Memory B cell (primary cell): ENCODE measurements around the gene DPP6.
"Not testable (repeated sequence)": the region's sequence is repeated elsewhere in the genome, so short reads cannot be mapped to it uniquely, and the experiment has no call there.

ENCODE experiments used
- ATAC-seq: fragments of 150-1000 bp; cut with Tn5 transposase; 2 replicates; pipeline ENCODE4 v1.10.0; 2021; ENCODE audit warnings: low read depth, mild to moderate bottlenecking, moderate library complexity
- DNase-seq, 2 donors: peaks; one replicate each; pipeline ENCODE4 v3.0.0; 2022; ENCODE audit warnings: low spot score in 2 of 2
- H3K27ac Mint-ChIP-seq: one replicate; pipeline ENCODE4 v1.8.0; 2022; ENCODE audit warnings: mild to moderate bottlenecking, moderate library complexity, mixed read lengths
- H3K27me3 Mint-ChIP-seq: one replicate; pipeline ENCODE4 v1.8.0; 2022; ENCODE audit warnings: mixed read lengths
- H3K36me3 Mint-ChIP-seq: one replicate; pipeline ENCODE4 v1.8.0; 2022; ENCODE audit warnings: mild to moderate bottlenecking, mixed read lengths
- H3K4me1 Mint-ChIP-seq: one replicate; pipeline ENCODE4 v1.8.0; 2022; ENCODE audit warnings: mixed read lengths
- H3K4me3 Mint-ChIP-seq: one replicate; pipeline ENCODE4 v1.8.0; 2022; ENCODE audit warnings: mild to moderate bottlenecking, moderate library complexity, mixed read lengths
- H3K9me3 Mint-ChIP-seq: one replicate; pipeline ENCODE4 v1.8.0; 2022; ENCODE audit warnings: mixed read lengths

DPP6 gene

GRCh38 chr7:154113732-154114351, 61.6 kb downstream of the DPP6 start:
- not testable (repeated sequence) for H3K27me3 Mint-ChIP-seq, H3K4me1 Mint-ChIP-seq, ATAC-seq, H3K27ac Mint-ChIP-seq, H3K9me3 Mint-ChIP-seq, H3K4me3 Mint-ChIP-seq, DNase-seq, H3K36me3 Mint-ChIP-seq

DNA sequence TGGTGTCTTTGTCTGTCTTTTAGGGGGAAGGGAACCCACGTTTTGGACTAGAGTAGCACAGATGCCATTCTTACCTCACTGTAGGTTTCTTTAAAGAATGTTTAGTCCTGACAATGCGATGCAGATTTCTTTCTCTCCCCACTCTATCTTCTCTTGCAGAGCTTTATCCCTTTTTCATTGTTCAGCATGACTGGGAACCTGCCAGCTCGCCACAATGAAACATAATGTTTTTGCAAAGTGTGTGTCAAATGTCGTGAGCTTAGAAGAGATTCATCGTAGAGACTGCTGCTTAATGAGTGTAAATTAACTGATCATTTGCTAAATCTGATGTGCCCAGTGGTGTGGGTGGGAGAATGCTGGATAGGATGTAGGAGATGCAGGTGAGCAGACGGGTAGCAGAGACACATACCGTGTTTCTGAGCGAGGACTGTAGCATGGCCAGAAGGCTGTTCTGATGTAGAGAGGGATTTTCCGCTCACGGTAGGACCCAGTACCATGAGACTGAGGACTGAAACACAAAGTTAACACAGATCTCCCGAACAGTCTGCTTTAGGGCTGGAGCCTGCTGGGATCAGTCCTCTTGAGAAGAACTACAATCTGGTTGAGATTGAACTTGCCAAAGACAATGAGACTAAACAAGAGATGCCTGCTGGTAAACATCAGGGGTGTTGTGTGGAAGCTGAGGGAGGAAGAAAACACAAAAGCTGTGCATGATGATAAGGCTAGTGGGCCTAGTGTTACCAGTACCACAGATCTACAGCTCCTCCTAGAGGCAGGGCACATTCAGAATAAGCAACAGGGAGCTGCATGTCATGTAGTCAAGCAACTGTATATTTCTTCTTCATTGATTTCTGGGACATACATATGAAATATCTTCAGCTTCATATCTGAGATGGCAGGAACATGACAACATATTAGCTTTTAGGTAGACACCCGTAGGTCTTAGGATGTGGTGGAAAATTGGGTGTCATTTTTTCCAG, 65.5 kb downstream of the DPP6 start:
- DNase-seq, H3K27ac Mint-ChIP-seq, H3K9me3 Mint-ChIP-seq, H3K27me3 Mint-ChIP-seq, H3K36me3 Mint-ChIP-seq, H3K4me3 Mint-ChIP-seq, H3K4me1 Mint-ChIP-seq, ATAC-seq: not testable (repeated sequence)

GRCh38 chr7:154120825-154121224, 68.6 kb downstream of the DPP6 start:
- DNase-seq, H3K4me3 Mint-ChIP-seq, ATAC-seq, H3K36me3 Mint-ChIP-seq, H3K27me3 Mint-ChIP-seq, H3K27ac Mint-ChIP-seq, H3K4me1 Mint-ChIP-seq, H3K9me3 Mint-ChIP-seq: not testable (repeated sequence)

GRCh38 chr7:154122720-154123119, 70.5 kb downstream of the DPP6 start:
- DNase-seq, H3K27me3 Mint-ChIP-seq, ATAC-seq, H3K9me3 Mint-ChIP-seq, H3K36me3 Mint-ChIP-seq, H3K4me3 Mint-ChIP-seq, H3K27ac Mint-ChIP-seq, H3K4me1 Mint-ChIP-seq: not testable (repeated sequence)

DNA sequence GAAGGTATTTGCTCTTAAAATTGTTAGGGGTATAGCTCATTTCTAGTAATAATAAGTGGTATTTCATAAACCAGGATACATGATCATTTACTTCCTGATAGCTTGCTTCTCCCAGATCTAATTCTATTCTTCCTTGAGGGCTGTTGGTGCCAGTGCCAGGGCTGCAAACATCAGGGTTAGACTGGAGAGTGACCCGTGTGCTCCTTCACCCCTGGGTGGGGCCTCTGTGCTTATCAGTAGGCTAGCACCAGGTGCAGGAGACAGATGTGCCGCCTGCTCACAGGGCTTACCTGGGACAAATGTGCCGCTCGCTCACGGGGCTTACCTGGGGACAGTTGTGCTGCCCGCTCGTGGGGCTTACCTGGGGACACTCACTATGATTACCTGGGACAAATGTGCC, 71.2 kb downstream of the DPP6 start:
- not testable (repeated sequence) for H3K4me1 Mint-ChIP-seq, H3K4me3 Mint-ChIP-seq, ATAC-seq, H3K9me3 Mint-ChIP-seq, H3K27me3 Mint-ChIP-seq, H3K36me3 Mint-ChIP-seq, H3K27ac Mint-ChIP-seq, DNase-seq

- not testable (repeated sequence) for H3K4me3 Mint-ChIP-seq, H3K27ac Mint-ChIP-seq, DNase-seq, H3K4me1 Mint-ChIP-seq, H3K9me3 Mint-ChIP-seq, H3K36me3 Mint-ChIP-seq, H3K27me3 Mint-ChIP-seq, ATAC-seq
These were observed 76.9 kb downstream of the DPP6 start for GRCh38 chr7:154129142-154129541.

DNA sequence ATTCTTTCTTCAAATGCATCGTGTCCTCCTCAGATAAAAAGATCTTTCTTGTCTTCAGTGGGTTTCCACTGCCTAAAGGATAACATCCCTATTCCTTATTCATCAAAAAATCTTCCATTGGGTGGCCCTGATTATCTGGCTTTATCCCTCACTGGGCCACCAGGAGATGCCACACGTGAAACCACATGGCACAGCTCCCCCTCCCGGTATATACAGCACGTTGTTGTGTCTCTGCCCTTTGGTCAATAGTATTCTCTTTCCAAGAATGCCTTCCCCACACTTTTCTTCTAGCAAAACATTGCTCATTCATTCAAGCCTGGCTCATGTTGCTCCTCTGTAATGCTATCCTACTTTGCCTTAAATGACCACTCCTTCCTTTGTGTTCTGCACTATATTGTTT, 80.4 kb downstream of the DPP6 start:
- not testable (repeated sequence) for H3K36me3 Mint-ChIP-seq, H3K4me3 Mint-ChIP-seq, H3K9me3 Mint-ChIP-seq, H3K27me3 Mint-ChIP-seq, H3K4me1 Mint-ChIP-seq, H3K27ac Mint-ChIP-seq, ATAC-seq, DNase-seq

DNA sequence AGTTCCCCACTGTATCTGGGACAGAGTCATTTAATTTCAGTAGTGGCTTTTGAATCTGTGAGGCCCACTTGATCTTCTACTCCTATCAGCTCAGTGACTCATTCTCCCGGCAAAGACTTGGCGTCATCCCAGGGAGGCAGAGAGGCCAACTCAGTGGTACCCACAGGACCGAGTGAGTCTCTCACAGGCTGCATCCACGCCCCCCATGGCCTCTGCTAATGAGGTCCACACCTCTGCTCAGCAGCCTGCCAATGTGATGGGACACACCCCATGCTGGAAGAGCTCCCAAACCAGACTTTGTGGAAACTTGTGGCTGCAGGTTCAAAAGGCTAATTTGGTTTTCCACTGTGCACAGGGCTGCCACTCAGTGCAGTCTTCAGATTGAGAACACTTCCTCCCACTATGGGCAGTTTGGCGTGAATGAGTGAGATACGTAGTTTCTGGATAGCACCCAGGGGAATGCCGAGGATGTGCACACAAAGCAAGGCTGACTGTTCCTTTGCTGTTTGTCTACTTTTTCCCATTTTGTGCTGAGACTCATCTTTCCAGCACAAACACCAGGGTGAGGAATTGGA, 81.6 kb downstream of the DPP6 start:
- H3K27me3 Mint-ChIP-seq: not testable (repeated sequence)

DNA sequence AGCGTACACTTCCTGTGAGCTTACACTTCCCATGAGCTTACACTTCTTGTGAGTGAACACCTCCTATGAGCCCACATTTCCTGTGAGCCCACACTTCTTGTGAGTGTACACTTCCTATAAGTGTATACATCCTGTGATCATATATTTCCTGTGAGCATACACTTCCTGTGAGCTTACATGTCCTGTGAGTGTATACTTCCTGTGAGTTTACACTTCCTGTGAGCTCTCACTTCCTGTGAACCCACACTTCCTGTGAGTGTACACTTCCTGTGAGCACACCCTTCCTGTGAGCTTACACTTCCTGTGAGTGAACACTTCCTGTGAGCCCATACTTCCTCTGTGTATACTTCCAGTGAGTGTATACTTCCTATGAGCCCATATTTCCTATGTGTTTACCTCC, 82.5 kb downstream of the DPP6 start:
- ATAC-seq, H3K27me3 Mint-ChIP-seq, H3K27ac Mint-ChIP-seq, H3K9me3 Mint-ChIP-seq, H3K36me3 Mint-ChIP-seq, DNase-seq, H3K4me3 Mint-ChIP-seq, H3K4me1 Mint-ChIP-seq: not testable (repeated sequence)

More for the DNA sequence above, 81.6 kb downstream of the DPP6 start:
- not testable (repeated sequence) for ATAC-seq, H3K4me3 Mint-ChIP-seq, DNase-seq, H3K27ac Mint-ChIP-seq, H3K4me1 Mint-ChIP-seq, H3K36me3 Mint-ChIP-seq, H3K9me3 Mint-ChIP-seq

DNA sequence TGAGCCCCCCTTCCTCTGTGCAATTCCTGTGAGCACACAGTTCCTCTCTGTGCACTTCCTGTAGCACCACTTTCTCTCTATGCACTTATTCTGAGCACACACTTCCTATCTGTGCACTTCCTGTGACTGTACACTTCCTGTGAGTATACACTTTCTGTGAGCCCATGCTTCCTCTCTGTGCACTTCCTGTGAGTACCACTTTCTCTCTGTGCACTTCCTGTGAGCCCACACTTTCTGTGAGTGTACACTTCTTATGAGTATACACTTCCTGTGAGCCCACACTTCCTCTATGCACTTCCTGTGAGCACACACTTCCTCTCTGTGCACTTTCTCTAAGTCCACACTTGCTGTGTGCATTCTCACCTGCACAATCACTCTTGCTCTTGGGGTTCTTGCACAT, 83.4 kb downstream of the DPP6 start:
- not testable (repeated sequence) for H3K27me3 Mint-ChIP-seq, DNase-seq, H3K4me3 Mint-ChIP-seq, H3K4me1 Mint-ChIP-seq, H3K36me3 Mint-ChIP-seq, H3K9me3 Mint-ChIP-seq, ATAC-seq, H3K27ac Mint-ChIP-seq

GRCh38 chr7:154145922-154146706, 93.9 kb downstream of the DPP6 start:
- H3K4me3 Mint-ChIP-seq, DNase-seq, H3K27me3 Mint-ChIP-seq, ATAC-seq, H3K27ac Mint-ChIP-seq, H3K4me1 Mint-ChIP-seq, H3K36me3 Mint-ChIP-seq, H3K9me3 Mint-ChIP-seq: not testable (repeated sequence)

- H3K27ac Mint-ChIP-seq, H3K4me3 Mint-ChIP-seq, H3K9me3 Mint-ChIP-seq, DNase-seq, ATAC-seq, H3K27me3 Mint-ChIP-seq, H3K36me3 Mint-ChIP-seq, H3K4me1 Mint-ChIP-seq: not testable (repeated sequence)
These were observed 94.5 kb downstream of the DPP6 start for GRCh38 chr7:154146707-154147038.

DNA sequence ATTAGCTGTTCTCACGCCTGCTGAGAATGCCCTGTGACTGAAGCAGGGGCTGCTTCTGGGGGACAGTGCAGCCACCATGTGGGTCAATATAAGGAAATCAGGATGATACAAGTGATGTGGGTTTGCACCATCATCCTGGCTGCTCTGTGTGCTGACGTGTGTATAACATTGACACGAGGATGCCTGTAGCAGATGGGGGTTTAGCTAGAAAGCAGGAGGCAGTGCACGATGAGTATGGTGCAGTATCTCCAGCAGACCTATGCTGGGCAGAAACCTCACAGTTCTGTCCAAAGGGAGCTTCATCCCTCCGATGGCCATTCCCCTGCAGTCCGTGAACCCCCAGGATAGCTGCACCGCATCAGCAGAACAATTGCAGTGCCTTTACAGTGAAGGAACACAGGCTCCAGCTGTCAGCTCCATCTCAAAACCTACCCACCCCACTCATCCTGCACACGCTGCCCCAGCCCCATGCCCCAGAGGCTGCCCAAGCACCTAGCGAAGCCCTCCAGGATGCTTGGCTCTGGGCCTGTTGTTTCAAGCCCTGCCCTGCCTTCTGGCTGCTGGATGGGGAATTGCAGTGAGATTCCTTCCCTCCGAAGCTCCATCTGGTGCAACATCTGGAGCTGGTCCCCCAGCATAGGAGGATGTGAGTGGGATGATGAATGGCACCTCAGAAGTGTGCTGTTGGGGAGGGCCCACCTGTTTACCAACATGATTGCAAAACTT, 96.8 kb downstream of the DPP6 start:
- not testable (repeated sequence) for ATAC-seq, DNase-seq, H3K27me3 Mint-ChIP-seq, H3K27ac Mint-ChIP-seq, H3K36me3 Mint-ChIP-seq, H3K4me3 Mint-ChIP-seq, H3K9me3 Mint-ChIP-seq, H3K4me1 Mint-ChIP-seq
